Activated T-cell treated with anti-CD3 and anti-CD28 coated beads, Interleukin-2, amount 50 U/mL, for 72 hours (primary cell): Measurements from ENCODE around the gene TFAP2A. TPM values are rescaled to one million over a fixed set of nuclear protein-coding genes. Genes with fewer than 3 reads are reported as not detected.

Source experiments
- ATAC-seq, 2 donors: fragments of 150-1000 bp; cut with Tn5 transposase; replicated peaks in 1 of 2; 2 replicates each; pipeline ENCODE4 v1.10.0; 2021; ENCODE audit warnings: moderate library complexity in 2 of 2, mild to moderate bottlenecking in 1 of 2
- DNase-seq, 2 donors: peaks; one replicate each; pipeline ENCODE4 v3.0.0; 2021 to 2022; ENCODE audit warnings: mixed read lengths in 1 of 2
- H3K27ac Mint-ChIP-seq: one replicate; pipeline ENCODE4 v1.8.0; 2022; ENCODE audit warnings: mild to moderate bottlenecking, moderate library complexity, mixed read lengths
- H3K27me3 Mint-ChIP-seq: one replicate; pipeline ENCODE4 v1.8.0; 2022; ENCODE audit warnings: low read depth, mixed read lengths
- H3K36me3 Mint-ChIP-seq, 2 donors: one replicate each; pipeline ENCODE4 v1.8.0; 2022; ENCODE audit warnings: mixed read lengths in 2 of 2, mild to moderate bottlenecking in 1 of 2; ENCODE audit not compliant: insufficient read depth in 2 of 2
- H3K4me1 Mint-ChIP-seq: one replicate; pipeline ENCODE4 v1.8.0; 2022; ENCODE audit warnings: low read depth, mixed read lengths
- H3K4me3 Mint-ChIP-seq, 2 donors: one replicate each; pipeline ENCODE4 v1.8.0; 2022; ENCODE audit warnings: mild to moderate bottlenecking in 2 of 2, mixed read lengths in 2 of 2, moderate library complexity in 2 of 2
- H3K9me3 Mint-ChIP-seq, 2 donors: one replicate each; pipeline ENCODE4 v1.8.0; 2022; ENCODE audit warnings: mixed read lengths in 2 of 2
- total RNA-seq, 2 donors: library from RNA; stranded (reverse); gene quantifications; one replicate each; pipeline ENCODE4 v1.2.3, GENCODE V29; 2022

Gene TFAP2A
- under 1 TPM; 0.35 to 0.36 TPM for total RNA-seq

- DNase-seq (no peak), ATAC-seq (no peak)
- Mint-ChIP-seq H3K27me3 (peaks cover 97% of the 10 kb centered on the region), H3K27ac (peak within 1 kb of the TSS; percentile 84), H3K36me3 (peaks cover 25 to 27% of the 10 kb centered on the region in 2 donors), H3K4me1 (peaks cover 69% of the 10 kb centered on the region), H3K4me3 (peak within 1 kb of the TSS; percentile 95 to 96), H3K9me3 (peaks cover 1 to 2% of the 10 kb centered on the region in 2 donors)
These were observed at the start of gene TFAP2A for GRCh38 chr6:10414756-10415616. TSS of gene TFAP2A (minus strand) at chr6:10415074. CDS start at chr6:10414991, 83 bp downstream.

GRCh38 chr6:10463491-10464481, 48.9 kb upstream of the TFAP2A start:
- DNase-seq (no peak), ATAC-seq (no peak)
- Mint-ChIP-seq H3K27me3 (peaks cover 38% of the 10 kb centered on the region), H3K27ac (no peak overlapping the region), H3K9me3 (no peaks in the 10 kb centered on the region), H3K4me1 (no peaks in the 10 kb centered on the region), H3K4me3 (no peak overlapping the region), H3K36me3 (no peaks in the 10 kb centered on the region)

GRCh38 chr6:10463040-10463439, 48.2 kb upstream of the TFAP2A start:
- Mint-ChIP-seq H3K4me3 (no peak overlapping the region), H3K9me3 (no peaks in the 10 kb centered on the region), H3K27ac (no peak overlapping the region), H3K4me1 (no peaks in the 10 kb centered on the region), H3K36me3 (no peaks in the 10 kb centered on the region), H3K27me3 (peaks cover 40% of the 10 kb centered on the region)
- ATAC-seq (no peak), DNase-seq (no peak)

GRCh38 chr6:10461850-10462249, 47.0 kb upstream of the TFAP2A start:
- Mint-ChIP-seq H3K27ac (no peak overlapping the region), H3K36me3 (no peaks in the 10 kb centered on the region), H3K4me3 (no peak overlapping the region), H3K9me3 (no peaks in the 10 kb centered on the region), H3K27me3 (peaks cover 39% of the 10 kb centered on the region), H3K4me1 (no peaks in the 10 kb centered on the region)
- DNase-seq, result no peak
- no peak for ATAC-seq

GRCh38 chr6:10460096-10460495, 45.2 kb upstream of the TFAP2A start:
- no peak for ATAC-seq
- no peaks in the 10 kb centered on the region for H3K4me1 Mint-ChIP-seq
- H3K27ac Mint-ChIP-seq, result no peak overlapping the region

GRCh38 chr6:10458287-10458686, 43.4 kb upstream of the TFAP2A start:
- Mint-ChIP-seq H3K9me3 (no peaks in the 10 kb centered on the region), H3K4me1 (no peaks in the 10 kb centered on the region), H3K4me3 (no peak overlapping the region), H3K27me3 (peaks cover 31% of the 10 kb centered on the region), H3K36me3 (no peaks in the 10 kb centered on the region), H3K27ac (no peak overlapping the region)
- DNase-seq, result no peak
- no peak for ATAC-seq

More at GRCh38 chr6:10460096-10460495, 45.2 kb upstream of the TFAP2A start:
- Mint-ChIP-seq H3K9me3 (no peaks in the 10 kb centered on the region), H3K36me3 (no peaks in the 10 kb centered on the region), H3K27me3 (peaks cover 31% of the 10 kb centered on the region), H3K4me3 (no peak overlapping the region)
- no peak for DNase-seq

- Mint-ChIP-seq H3K36me3 (no peaks in the 10 kb centered on the region), H3K4me3 (no peak overlapping the region), H3K27me3 (peaks cover 8% of the 10 kb centered on the region), H3K4me1 (no peaks in the 10 kb centered on the region), H3K9me3 (no peaks in the 10 kb centered on the region), H3K27ac (no peak overlapping the region)
- DNase-seq (no peak), ATAC-seq (no peak)
These were observed 38.7 kb upstream of the TFAP2A start for GRCh38 chr6:10453596-10453995.

- Mint-ChIP-seq H3K4me3 (no peak overlapping the region), H3K4me1 (no peaks in the 10 kb centered on the region), H3K27ac (no peak overlapping the region), H3K27me3 (no peaks in the 10 kb centered on the region), H3K9me3 (no peaks in the 10 kb centered on the region), H3K36me3 (no peaks in the 10 kb centered on the region)
- ATAC-seq (no peak), DNase-seq (no peak)
These were observed 37.1 kb upstream of the TFAP2A start for GRCh38 chr6:10451828-10452509.

- H3K4me1 Mint-ChIP-seq, result no peaks in the 10 kb centered on the region
- H3K27ac Mint-ChIP-seq, result no peak overlapping the region
- ATAC-seq, result no peak
- H3K9me3 Mint-ChIP-seq, result no peaks in the 10 kb centered on the region
- no peaks in the 10 kb centered on the region for H3K36me3 Mint-ChIP-seq
- DNase-seq, result no peak
- H3K27me3 Mint-ChIP-seq, result peaks cover 2% of the 10 kb centered on the region
- no peak overlapping the region for H3K4me3 Mint-ChIP-seq
These were observed 36.5 kb upstream of the TFAP2A start for GRCh38 chr6:10451394-10451793.

- Mint-ChIP-seq H3K27me3 (peaks cover 4% of the 10 kb centered on the region), H3K27ac (no peak overlapping the region)
- ATAC-seq, result no peak
These were observed 34.9 kb upstream of the TFAP2A start for GRCh38 chr6:10449751-10450150.

GRCh38 chr6:10448096-10448495, 33.2 kb upstream of the TFAP2A start:
- H3K4me1 Mint-ChIP-seq, result no peaks in the 10 kb centered on the region
- H3K27me3 Mint-ChIP-seq, result peaks cover 4% of the 10 kb centered on the region
- H3K27ac Mint-ChIP-seq, result no peak overlapping the region
- no peaks in the 10 kb centered on the region for H3K36me3 Mint-ChIP-seq
- DNase-seq (no peak), ATAC-seq (no peak)
- H3K4me3 Mint-ChIP-seq, result no peak overlapping the region
- no peaks in the 10 kb centered on the region for H3K9me3 Mint-ChIP-seq

More at GRCh38 chr6:10449751-10450150, 34.9 kb upstream of the TFAP2A start:
- no peak for DNase-seq
- H3K4me1 Mint-ChIP-seq, result no peaks in the 10 kb centered on the region
- no peaks in the 10 kb centered on the region for H3K36me3 Mint-ChIP-seq
- no peak overlapping the region for H3K4me3 Mint-ChIP-seq
- no peaks in the 10 kb centered on the region for H3K9me3 Mint-ChIP-seq

- Mint-ChIP-seq H3K27me3 (peaks cover 13% of the 10 kb centered on the region), H3K36me3 (no peaks in the 10 kb centered on the region), H3K4me3 (no peak overlapping the region), H3K27ac (no peak overlapping the region), H3K4me1 (no peaks in the 10 kb centered on the region), H3K9me3 (no peaks in the 10 kb centered on the region)
- no peak for ATAC-seq
- DNase-seq, result no peak
These were observed 31.7 kb upstream of the TFAP2A start for GRCh38 chr6:10446548-10446947.

- Mint-ChIP-seq H3K9me3 (no peaks in the 10 kb centered on the region), H3K36me3 (no peaks in the 10 kb centered on the region), H3K4me3 (no peak overlapping the region), H3K27ac (no peak overlapping the region), H3K4me1 (no peaks in the 10 kb centered on the region), H3K27me3 (peaks cover 22% of the 10 kb centered on the region)
- ATAC-seq, result no peak
- DNase-seq, result no peak
These were observed 26.8 kb upstream of the TFAP2A start for GRCh38 chr6:10441655-10442009.
